SH-SY5Y (cell line): ENCODE results near the gene RPS29.

Experiments used
- GATA2 ChIP-seq: IDR thresholded peaks from 2 replicates; pipeline ENCODE4 v1.6.1; 2011; ENCODE audit warnings: mild to moderate bottlenecking, low read depth, low read length
- GATA3 ChIP-seq: IDR thresholded peaks from 2 replicates; pipeline ENCODE4 v1.6.1; 2011; ENCODE audit warnings: low read depth, mild to moderate bottlenecking, low read length, moderate library complexity

RPS29 gene

DNA sequence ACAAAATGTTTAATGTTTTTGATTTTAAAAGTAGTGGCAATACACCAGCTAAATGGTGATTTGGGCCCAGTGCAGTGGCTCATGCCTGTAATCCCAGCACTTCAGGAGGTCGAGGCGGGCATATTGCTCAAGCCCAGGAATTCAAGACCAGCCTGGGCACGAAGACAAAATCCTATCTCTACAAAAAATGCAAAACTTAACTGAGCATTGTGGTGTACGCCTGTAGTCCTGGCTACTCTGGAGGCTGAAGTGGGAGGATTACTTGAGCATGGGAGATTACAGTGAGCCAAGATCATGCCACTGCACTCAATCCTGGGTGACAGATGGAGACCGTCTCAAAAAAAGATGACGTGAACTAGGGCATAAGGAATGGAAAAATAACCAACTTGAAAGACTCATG, 29.6 kb upstream of the RPS29 start:
- no peak for TF ChIP-seq GATA3
- no peak for TF ChIP-seq GATA2

DNA sequence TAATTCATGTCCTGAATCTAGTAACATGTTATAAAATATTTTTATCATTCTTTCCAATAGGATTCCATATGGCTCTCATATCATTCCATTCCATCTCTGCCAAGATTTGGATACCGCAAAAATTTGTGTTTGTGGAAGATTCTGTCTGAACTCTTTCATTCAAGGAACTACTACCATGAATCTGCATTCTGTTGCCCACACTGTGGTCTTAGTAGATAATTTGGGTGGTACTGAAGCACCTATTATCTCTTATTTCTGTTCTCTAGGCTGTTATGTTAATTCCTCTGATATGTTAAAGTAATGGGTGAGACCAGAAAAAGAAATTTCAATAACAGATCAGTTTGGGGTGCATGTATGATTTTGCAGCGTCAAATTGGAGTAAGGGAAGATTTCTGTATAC, 28.0 kb upstream of the RPS29 start:
- TF ChIP-seq GATA3, result no peak
- TF ChIP-seq GATA2, result no peak

DNA sequence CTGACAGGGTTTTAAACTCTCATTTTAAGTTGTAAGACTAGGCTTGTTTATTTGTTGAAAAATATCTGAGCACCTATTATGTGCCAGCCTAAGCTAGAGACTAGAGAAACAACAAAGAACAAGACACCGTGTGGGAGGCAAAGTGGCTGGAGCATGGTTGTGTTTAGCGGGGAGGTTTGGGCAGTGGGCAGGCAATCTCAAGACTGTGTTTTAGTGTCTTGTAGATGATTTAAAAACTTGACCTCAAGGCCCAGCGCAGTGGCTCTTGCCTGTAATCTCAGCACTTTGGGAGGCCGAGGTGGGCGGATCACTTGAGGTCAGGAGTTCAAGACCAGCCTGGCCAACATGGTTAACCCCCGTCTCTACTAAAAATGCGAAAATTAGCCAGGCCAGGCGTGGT, 26.5 kb upstream of the RPS29 start:
- TF ChIP-seq GATA3, result no peak
- TF ChIP-seq GATA2, result no peak

- TF ChIP-seq GATA3 (no peak), GATA2 (no peak)
Observed at GRCh38 chr14:49612251-49612650, 26.1 kb upstream of the RPS29 start.

DNA sequence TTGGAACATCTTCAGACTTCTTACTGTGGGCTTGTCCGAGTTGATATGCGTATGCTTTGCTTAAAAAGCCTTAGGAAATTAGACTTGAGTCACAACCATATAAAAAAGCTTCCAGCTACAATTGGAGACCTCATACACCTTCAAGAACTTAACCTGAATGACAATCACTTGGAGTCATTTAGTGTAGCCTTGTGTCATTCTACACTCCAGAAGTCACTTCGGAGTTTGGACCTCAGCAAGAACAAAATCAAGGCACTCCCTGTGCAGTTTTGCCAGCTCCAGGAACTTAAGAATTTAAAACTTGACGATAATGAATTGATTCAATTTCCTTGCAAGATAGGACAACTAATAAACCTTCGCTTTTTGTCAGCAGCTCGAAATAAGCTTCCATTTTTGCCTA, 21.4 kb upstream of the RPS29 start:
- TF ChIP-seq GATA3, result no peak
- no peak for TF ChIP-seq GATA2

DNA sequence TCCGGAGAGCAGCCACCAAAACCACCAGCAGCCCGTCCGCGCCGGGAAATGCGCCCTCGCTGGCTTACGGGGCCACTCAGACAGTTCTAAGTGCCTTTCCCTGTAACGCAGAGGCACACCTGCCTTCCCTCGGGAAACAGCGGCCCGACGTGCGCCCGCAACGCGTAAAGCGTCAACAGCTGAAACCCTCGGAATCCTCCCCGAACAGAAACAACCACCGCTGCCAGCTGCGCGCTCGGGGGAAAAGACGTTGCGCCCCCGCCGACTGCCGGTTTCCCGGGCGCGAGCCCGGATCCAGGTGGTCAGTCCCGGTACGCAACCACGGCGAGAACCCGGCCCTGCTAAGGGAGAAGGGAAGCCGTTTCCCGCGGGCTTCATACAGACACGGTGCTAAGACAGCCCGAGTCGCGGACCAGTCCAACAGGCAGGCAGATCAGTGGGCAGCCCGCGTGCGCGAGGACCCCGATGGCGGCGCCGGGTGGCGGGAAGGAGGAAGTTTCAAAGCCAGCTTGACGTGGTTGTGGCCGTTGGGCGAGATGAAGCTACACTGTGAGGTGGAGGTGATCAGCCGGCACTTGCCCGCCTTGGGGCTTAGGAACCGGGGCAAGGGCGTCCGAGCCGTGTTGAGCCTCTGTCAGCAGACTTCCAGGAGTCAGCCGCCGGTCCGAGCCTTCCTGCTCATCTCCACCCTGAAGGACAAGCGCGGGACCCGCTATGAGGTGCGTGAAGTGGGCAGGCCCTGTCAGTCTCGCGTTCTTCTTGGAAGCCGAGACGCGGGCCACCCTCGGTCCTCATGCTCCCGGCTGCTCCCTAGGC, 12.5 kb upstream of the RPS29 start, which contains the start of gene LRR1:
Gene LRR1 (plus strand): TSS at position 456 of the 816 bp plus-strand sequence. CDS start 81 bp downstream, at position 537.
- TF ChIP-seq GATA2 (no peak), GATA3 (no peak)

DNA sequence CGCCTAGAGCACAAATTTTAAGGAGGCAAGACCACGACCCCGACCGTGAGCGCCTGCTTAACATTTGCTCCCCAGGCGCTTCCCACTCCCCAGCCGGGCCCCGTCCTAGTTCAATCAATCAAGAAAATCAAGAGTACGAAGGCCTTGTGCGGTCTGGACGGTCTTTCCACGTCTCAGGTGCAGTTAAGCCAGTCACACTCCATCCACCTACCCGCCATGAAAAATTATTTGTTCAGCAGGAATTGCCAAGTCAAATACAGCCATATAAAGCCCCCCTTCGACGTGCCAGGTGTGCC, 12.0 kb upstream of the RPS29 start:
- TF ChIP-seq GATA2, result no peak
- TF ChIP-seq GATA3, result no peak

GRCh38 chr14:49594347-49595091, 8.3 kb upstream of the RPS29 start:
- TF ChIP-seq GATA2 (no peak), GATA3 (no peak)

DNA sequence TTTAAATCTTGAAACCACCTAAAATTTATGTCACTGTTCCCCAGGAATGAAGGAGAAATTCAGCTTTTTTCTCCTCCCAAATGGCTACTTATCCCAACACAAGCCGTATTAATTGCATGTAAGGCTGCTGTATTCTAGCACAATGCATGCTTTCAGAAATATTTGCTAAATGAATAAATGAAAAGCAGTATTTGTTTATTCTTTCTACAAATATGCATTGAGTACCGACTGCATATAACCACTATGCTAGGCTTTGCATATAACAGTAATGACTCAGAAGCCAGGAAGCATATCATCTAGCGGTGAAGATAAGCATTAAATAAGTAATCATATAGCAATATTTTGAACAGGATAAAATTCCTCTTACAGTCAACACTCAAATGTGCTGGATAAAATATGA, 6.8 kb upstream of the RPS29 start:
- no peak for TF ChIP-seq GATA2
- no peak for TF ChIP-seq GATA3

GRCh38 chr14:49589387-49589786, 3.2 kb upstream of the RPS29 start:
- TF ChIP-seq GATA2 (no peak), GATA3 (no peak)

- TF ChIP-seq GATA3 (no peak), GATA2 (no peak)
Observed at GRCh38 chr14:49586673-49587460, 687 bp upstream of the RPS29 start.

- no peak for TF ChIP-seq GATA3
- no peak for TF ChIP-seq GATA2
Observed at GRCh38 chr14:49584058-49584457, 2.1 kb downstream of the RPS29 start.

- no peak for TF ChIP-seq GATA3
- no peak for TF ChIP-seq GATA2
Observed at GRCh38 chr14:49583629-49584028, 2.6 kb downstream of the RPS29 start.

DNA sequence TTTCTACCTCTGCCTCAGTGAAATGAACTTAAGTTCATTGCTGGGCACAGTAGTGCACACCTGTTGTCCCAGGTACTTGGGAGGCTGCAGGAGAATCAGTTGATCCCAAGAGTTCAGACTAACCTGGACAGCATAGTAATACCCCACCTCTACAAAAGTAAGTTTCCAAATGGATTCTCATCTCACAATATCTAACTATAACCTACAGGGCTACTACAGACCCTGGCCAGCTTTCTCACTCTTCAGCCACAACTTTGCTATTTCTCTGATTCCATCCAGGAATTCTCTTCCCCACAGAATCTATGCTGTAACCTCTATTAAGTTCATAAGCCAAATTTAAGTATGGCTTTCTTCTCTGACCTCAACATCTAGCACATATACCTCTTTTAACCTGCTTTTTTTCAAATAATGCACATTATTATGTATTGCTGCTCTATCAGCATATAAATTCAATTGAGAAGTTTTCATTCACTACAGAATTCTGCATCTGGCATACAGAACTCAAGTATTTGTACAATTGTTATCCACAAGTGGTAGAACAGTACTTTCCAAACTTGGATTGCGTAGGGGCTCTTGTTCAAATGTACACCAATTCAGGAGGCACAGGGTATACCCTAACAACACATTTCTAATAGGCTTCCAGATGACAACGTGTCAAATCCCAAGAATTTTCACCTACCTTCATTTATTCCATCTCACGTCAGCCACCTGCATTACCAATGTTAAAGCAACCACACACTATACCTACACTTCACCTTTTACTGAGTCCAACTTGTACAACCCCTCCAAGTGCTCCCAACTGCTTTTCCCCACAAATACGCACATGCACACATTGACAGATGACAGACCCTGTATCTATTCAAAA, 3.8 kb downstream of the RPS29 start:
- TF ChIP-seq GATA2 (no peak), GATA3 (no peak)
